NCI-H1417 (cell line): ENCODE data around the gene GSTP1.
"Not testable (repeated sequence)": the region's sequence is repeated elsewhere in the genome, so short reads cannot be mapped to it uniquely, and the experiment has no call there.

Experiments
- DNase-seq, 3 experiments: peaks; one replicate each; lab custom pipeline; 2025; lab: John Stamatoyannopoulos, UW

GSTP1 gene

DNA sequence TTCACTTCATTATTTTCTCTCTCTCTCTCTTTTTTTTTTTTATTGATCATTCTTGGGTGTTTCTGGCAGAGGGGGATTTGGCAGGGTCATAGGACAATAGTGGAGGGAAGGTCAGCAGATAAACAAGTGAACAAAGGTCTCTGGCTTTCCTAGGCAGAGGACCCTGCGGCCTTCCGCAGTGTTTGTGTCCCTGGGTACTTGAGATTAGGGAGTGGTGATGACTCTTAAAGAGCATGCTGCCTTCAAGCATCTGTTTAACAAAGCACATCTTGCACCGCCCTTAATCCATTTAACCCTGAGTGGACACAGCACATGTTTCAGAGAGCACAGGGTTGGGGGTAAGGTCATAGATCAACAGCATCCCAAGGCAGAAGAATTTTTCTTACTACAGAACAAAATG is 13.8 kb downstream of the GSTP1 start:
- not testable (repeated sequence) for DNase-seq

DNA sequence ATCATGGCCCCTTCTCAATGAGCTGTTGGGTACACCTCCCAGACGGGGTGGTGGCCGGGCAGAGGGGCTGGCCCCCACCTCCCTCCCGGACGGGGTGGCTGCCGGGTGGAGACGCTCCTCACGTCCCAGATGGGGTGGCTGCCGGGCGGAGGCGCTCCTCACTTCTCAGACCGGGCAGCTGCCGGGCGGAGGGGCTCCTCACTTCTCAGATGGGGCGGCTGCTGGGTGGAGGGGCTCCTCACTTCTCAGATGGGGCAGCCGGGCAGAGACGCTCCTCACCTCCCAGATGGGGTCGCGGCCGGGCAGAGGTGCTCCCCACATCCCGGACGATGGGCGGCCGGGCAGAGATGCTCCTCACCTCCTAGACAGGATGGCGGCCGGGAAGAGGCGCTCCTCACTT is 14.4 kb downstream of the GSTP1 start:
- not testable (repeated sequence) for DNase-seq

DNA sequence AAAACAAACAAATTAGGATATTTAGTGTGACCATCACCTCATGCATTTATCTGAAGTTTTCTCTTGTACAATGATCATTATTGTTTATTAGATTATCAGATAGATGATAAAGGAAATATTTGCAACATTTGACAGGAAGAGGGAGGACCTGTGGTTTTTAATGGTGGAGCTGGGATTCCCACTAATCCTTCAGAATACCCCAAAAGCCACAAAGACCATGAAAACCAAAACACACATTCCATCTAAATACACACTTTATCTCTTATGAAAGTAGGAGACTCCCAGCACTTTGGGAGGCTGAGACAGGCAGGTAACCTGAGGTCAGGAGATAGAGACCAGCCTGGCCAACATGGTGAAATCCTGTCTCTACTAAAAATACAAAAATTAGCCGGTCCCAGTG is 15.5 kb downstream of the GSTP1 start:
- no peak for DNase-seq

DNA sequence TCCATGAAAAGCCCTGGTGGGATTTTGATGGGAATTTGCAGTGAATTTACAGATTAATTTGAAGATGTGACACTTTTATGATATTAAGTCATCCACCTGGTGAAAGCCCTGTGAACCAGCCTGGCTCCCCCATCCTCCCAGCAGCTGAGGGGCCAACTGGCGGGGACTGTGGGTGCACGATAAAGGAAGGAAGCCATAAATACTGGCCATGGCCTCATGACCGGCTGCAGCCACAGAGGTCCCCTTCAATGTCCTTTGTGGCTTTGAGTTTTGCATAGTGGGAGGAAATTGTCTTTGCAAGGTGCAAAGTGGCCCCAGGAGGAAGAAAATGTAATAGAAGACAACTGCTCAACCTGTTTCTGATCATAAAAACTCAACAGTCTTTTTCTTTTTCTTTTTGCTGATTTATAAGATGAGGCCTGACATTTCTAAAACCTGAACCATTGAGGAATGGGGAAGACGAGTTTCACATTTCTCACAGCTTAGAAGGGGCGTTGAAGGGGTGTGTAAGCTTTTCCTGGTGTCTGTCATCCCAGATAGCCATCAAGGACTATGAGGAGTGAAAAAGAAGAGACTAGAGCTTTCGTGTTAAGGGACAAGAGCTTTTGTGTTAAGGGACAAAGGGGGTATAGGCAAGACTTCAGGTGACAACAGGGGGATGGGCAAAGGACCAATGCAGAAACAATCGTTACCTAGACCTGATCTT is 16.9 kb downstream of the GSTP1 start:
- DNase-seq = no peak

DNA sequence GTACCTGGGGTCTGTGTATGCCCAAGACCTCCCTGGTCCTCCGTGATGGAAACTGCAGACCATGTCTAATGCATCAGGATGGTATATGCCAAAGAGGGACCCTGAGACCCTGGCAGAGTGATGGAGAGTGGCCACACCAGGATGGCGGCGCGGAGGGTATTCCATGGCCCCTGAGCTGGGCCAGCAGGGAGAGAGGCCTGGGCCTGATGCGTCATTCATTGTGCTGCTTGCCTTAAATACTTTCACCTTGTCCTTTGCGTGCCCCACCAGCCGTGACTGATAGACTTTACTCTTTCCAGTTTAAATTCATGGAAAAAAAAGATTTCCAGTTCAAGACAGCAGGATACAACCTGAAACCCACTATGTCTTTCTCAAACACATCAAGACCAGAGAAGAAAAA is 17.5 kb downstream of the GSTP1 start:
- DNase-seq = no peak

DNA sequence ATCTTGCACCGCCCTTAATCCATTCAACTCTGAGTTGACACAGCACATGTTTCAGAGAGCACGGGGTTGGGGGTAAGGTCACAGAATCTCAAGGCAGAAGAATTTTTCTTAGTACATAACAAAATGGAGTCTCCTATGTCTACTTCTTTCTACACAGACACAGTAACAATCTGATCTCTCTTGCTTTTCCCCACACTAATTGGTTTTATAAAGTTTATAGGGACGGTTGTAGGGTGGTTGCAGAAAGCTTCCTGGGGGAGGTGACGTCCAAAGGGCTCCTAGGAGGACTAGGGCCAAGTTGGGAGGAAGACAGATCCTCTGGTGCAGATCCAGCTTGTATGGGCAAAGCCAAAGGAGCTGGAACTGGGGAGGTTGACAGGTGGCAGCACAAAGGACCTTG is 20.5 kb downstream of the GSTP1 start:
- not testable (repeated sequence) for DNase-seq

DNA sequence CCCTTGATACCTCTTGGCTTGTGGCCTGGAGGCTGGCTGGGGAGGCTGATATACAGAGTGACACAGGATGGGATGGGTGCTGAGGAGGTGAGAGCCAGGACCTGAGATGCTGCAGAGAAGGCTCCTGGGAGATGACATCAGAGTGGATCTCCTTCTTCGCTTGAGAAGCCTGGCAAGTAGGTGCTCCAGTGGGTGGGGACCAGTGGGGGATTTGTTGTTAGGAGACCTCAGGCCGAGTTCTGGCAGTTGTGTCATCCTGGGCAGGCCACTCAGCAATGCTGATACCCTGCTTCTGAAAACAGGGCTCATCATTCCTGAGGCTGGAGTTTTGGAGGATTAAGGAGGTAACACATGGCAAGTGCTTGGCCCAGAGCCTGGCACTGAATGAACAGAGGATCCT is 21.2 kb downstream of the GSTP1 start:
- no peak for DNase-seq

DNA sequence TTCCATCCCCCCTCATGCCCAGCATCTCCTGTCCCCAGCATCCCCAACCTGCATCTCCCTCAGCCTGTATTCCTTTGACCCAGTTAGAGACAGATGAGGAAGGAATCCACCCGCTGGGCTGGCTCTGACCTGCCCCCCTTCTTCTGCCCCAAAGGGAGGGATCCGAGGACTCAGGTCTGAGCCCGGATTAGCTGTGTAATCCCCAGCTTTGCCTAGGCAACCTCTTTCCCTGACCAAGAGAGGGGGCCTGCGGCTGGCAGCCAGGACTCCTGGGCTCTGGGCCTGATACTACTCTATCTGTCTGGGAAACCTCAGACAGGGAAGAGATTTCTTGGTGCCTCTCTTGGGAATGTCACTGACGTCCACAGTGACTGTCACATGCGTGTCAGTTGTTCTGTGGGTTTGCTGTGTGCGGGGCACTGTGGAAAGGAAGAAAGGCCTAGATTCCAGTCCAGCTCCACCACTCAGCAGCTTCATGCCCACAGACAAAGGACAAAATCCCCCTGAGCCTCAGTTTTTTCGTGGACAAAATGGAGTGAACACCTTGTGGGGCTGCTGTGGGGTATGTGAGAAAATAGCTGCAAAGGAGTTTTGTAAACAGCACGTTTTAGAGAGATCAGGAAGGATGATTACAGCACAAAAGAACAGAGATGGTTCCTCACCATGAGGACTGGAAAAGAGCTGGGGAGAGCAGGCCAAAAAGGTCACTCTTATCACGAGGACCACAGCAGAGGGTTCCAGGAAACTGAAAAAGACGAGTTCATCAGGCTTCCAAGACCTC is 21.8 kb downstream of the GSTP1 start:
- DNase-seq = no peak

DNA sequence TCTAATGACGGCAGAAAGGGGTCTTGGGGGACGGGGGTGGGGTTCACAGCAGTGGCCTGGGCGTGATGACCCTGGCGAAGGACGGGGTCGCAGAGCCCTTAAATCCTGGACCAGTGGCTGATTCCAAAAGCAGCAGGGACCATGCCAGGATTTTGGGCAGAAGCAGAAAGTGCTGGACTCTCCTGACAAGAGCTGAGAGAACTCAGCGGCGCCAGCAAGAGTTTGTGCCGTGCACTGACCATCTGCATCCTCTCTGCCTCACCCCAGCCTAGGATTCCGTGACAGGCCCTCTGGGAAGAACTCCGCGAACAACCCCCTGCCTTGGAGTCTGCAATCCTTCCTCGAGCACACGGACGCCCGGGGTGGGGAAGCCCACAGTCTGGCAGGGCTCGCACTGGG is 22.5 kb downstream of the GSTP1 start:
- no peak for DNase-seq

DNA sequence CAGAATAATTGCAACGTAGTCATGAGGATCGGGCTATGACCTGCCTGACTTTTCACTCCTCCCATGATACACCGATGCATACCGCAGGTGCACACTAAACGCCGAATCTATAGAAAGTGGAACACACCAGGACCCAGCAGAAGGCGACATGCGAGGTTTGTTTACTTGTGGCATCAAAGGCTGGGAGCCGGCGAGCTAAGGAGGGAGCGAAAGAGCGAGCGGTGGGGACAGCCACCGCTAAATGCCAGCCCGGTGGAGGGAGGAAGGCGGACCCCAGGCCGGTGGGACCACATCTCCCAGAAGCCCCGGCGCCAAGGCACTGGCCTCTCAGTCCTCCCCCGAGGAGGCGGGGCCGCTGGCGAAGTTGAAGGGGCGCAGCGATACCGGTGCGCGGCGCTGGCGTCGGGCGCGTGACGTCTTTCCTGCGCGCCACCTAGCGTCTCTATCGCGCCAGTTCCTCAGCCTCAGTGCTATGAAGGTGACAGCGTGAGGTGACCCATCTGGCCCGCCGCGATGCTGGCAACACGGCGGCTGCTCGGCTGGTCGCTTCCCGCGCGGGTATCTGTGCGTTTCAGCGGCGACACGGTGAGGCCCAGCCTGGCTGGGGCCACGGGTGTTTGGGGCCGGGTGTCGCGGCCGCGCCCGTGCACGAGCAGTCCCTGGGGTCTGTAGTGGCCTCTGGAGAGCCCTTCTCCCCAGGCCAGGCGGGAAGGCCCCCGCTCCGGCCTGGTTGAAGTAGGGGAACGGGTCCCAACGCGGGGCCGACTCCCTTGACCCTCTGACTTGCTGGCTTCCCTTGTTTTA is 23.1 kb downstream of the GSTP1 start, which contains the start of gene NDUFV1:
Gene NDUFV1, plus strand, starts transcription at position 445 of the 804 bp plus-strand sequence. Its CDS starts 69 bp downstream, at position 514.
- peak; percentile 96 to 98 (median 98) for DNase-seq

DNA sequence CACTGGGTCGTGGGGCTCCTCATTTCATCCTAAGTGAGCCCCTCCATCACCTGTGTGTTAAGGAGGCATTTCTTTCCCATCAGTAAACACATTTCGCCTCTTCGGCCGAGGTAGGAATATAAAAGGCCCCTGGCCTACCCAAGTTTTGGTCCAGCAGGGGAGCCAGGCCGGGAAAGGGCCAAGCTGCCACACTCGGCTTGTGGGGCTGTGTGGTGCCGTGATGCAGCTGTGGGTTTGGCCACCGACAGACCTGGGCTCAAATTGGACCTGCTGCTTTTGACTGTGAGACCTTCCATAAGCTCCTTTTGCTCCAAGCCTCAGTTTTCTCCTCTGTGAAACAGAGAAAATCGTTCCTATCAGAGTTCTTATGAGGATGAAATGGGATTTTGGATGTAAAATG is 23.9 kb downstream of the GSTP1 start:
- no peak for DNase-seq

DNA sequence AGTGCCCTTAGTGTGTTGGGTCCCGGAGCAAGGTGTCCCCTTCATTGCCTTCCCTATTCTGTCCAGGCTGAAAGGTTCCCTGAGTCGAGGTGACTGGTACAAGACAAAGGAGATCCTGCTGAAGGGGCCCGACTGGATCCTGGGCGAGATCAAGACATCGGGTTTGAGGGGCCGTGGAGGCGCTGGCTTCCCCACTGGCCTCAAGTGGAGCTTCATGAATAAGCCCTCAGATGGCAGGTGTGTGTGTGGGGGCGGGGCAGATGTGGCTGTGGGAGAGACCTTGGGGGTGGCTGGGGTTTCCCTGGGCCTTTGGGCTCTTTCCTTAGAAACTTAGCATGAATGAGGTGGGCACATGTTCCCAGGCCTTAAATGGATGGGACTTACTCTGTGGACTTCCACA is 24.9 kb downstream of the GSTP1 start:
- no peak for DNase-seq

DNA sequence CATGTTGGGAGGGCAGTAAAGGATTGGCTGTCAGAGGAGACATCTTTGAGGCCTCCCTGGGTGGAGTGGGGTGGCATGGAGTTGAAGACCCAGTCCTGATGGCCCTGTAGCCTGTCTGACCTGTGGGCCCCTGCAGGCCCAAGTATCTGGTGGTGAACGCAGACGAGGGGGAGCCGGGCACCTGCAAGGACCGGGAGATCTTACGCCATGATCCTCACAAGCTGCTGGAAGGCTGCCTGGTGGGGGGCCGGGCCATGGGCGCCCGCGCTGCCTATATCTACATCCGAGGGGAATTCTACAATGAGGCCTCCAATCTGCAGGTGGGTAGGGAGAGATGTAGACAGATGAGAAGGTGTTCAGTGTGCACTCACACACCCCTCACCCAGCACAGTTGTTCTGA is 25.7 kb downstream of the GSTP1 start:
- DNase-seq = no peak

DNA sequence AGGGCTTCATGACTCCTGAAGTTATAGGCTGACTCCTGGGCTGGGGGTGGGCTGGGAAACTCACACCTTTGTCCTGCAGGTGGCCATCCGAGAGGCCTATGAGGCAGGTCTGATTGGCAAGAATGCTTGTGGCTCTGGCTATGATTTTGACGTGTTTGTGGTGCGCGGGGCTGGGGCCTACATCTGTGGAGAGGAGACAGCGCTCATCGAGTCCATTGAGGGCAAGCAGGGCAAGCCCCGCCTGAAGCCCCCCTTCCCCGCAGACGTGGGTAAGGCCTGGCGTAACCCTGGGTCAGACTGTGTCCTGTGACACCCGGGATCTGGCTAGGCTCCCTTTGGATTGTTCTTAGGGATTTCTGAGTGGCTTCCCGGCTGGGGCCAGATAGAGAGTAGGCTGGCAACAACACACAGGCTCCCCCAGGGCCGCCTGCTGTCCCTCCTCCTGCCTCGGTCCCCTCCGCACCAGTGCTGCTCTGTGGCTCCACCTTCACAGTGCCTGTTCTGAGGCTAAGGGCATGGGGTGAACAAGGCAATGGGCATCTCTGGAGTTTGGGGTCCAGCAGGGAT is 26.8 kb downstream of the GSTP1 start:
- DNase-seq = no peak

DNA sequence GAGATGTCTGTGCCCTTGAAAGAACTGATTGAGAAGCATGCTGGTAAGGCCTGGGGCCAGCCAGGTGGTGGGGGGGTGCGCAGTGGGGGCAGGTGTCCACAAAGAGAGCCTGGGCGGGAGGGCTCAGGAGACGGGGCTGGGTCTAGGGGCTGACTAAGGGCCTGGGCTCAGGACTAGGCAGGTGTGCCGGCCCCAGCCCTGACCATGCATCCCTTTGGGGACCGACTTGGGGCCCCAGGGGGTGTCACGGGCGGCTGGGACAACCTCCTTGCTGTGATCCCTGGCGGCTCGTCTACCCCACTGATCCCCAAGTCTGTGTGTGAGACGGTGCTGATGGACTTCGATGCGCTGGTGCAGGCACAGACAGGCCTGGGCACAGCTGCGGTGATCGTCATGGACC is 27.6 kb downstream of the GSTP1 start:
- DNase-seq = no peak

DNA sequence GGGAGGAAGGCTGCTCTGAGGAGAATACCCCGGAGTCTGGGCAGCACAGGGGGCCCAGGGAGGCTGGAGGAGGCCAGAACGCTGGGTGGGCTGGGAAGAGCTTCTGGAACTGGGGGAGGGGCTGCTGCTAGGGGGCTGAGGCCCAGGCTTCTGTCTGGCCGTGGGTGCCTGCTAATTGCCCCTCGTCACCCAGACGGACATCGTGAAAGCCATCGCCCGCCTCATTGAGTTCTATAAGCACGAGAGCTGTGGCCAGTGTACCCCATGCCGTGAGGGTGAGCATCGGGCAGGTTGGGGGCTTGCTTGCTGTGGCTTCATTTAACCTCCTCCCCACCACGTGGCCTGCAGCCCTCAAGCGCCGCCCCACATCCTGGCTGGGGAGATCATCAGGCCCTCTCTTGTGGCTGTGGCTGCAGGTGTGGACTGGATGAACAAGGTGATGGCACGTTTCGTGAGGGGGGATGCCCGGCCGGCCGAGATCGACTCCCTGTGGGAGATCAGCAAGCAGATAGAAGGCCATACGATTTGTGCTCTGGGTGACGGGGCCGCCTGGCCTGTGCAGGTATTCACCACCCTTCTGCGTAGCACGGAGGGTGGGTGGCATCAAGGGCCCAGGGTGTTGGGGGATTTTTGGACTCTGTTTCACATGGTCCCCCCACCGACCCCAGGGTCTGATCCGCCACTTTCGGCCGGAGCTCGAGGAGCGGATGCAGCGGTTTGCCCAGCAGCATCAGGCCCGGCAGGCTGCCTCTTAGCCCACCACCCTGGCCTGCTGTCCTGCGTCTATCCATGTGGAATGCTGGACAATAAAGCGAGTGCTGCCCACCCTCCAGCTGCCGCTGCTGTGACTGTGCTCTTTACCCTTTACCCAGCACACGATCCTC is 28.3 kb downstream of the GSTP1 start:
- DNase-seq = no peak

DNA sequence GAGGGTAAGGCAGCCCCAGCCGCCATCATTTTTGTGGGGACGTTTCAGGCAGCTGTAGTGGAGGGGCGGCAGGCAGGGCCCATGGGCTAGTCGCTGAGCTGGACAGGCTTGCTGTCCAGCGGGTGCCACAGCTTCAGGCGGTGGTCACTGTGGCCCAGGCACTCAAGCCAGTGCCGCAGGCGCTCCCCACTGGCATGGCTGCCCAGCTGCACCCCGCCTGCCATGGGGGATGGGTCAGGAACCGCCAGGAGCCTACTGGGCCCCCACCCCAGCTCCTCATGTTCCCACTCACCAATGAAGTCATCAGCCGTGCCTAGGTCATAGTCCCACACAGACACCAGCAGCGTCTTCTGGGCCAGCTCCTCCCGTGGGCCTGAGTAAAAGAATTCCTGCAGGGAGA is 29.1 kb downstream of the GSTP1 start:
- DNase-seq = no peak

DNA sequence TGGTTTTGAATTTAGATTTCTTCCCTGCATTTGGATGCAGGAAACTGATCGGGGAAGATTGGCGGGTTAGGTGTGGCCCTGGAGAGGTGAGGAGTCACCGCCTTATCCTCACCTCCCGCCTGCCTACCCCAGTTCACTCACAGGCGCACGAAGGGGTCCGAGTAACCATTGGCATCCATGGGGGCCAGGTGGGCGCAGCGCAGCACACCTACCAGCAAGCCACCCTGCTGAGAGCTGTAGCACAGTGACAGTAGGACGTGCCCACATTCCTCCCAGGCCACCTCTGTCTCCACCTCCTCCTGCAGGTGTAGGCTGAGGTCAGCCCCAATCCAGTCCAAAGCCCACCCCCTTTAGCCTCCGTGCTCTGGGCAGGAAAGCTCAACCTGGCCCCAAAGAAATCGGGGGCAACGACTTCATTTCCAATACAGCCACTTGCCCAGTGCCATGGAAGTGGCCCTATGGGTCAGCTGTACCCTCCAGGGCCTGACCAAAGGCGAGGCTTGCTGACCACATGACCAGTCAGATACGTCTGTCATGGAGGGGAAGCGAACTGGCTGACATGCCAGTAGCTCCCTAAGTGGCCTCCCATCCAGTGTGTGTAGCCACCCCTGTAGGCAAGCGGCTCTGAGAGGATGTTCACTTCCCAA is 29.8 kb downstream of the GSTP1 start:
- no peak for DNase-seq

DNA sequence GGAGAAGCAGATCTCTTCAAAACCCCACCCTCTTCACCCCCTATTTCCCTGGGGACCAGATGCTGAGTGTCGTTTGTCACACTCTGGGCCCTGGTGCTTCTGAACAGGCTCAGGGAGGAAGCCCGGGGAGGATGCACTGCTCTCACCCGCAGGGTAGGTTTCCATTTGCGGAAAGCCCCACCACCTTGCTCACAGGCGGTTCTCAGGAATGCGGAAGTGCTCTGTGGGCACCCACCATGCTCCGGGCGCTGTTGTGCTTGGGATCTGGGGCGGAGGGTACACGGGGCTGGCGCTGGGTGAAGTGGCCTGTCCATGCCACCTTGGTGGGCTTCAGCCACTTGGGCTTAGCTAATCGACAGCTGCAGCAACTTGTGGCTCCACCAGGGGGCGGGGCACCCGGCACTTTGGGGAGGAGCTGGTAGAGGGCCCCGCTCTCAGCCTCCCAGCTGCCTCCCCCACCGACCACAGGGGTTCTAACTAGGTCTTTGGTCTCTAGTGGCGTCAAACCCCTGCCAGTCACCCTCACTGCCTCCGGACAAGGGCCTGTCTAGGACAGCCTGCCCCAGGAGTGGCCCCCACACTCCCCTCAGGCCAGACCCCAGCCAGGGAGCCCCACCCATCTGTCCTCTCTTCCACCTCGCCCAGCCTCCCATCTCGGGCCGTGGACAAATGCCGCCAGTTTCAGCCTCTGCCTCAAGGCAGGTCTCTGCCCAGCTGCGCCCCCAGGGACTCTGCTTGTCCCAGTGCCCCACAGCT is 30.5 kb downstream of the GSTP1 start:
- DNase-seq = peak in 2 of 3 experiments; percentile 43 to 61
